MM.1S (cell line): ENCODE results near the gene PYGB.

Experiments
- DNase-seq: peaks from one replicate; pipeline ENCODE4 v3.0.0-alpha.2; 2015
- H2AFZ ChIP-seq: fragments of 300-600 bp; sonication (generic); 2 replicates; pipeline ENCODE4 v1.6.0; 2016; ENCODE audit warnings: antibody characterized with exemption, low read length
- H3F3A ChIP-seq: fragments of 300-600 bp; sonication (generic); 2 replicates; pipeline ENCODE4 v1.6.1; 2016; ENCODE audit warnings: mild to moderate bottlenecking, antibody characterized with exemption, low read length, moderate library complexity, mixed read lengths; ENCODE audit not compliant: insufficient read depth
- H3K27ac ChIP-seq: fragments of 300-600 bp; sonication (generic); 2 replicates; pipeline ENCODE4 v1.5.1; 2016; ENCODE audit warnings: mild to moderate bottlenecking, low read length
- H3K27me3 ChIP-seq: fragments of 300-600 bp; sonication (generic); replicated peaks from 2 replicates; pipeline ENCODE4 v1.6.0; 2016; ENCODE audit warnings: low read length; ENCODE audit not compliant: insufficient read depth
- H3K36me3 ChIP-seq: fragments of 300-600 bp; sonication (generic); replicated peaks from 2 replicates; pipeline ENCODE4 v1.6.1; 2016; ENCODE audit warnings: mild to moderate bottlenecking, low read length, mixed read lengths; ENCODE audit not compliant: insufficient read depth
- H3K4me1 ChIP-seq: fragments of 300-600 bp; sonication (generic); 2 replicates; pipeline ENCODE4 v1.6.1; 2016; ENCODE audit warnings: low read length, mixed read lengths
- H3K4me2 ChIP-seq: fragments of 300-600 bp; sonication (generic); 2 replicates; pipeline ENCODE4 v1.6.0; 2016; ENCODE audit warnings: low read depth, low read length
- H3K4me3 ChIP-seq: fragments of 300-600 bp; sonication (generic); 2 replicates; pipeline ENCODE4 v1.5.1; 2016; ENCODE audit warnings: low read length, mixed read lengths
- H3K79me2 ChIP-seq: fragments of 300-600 bp; sonication (generic); 2 replicates; pipeline ENCODE4 v1.6.1; 2016; ENCODE audit warnings: mixed run types, low read length, mixed read lengths
- H3K9ac ChIP-seq: fragments of 300-600 bp; sonication (generic); 2 replicates; pipeline ENCODE4 v1.6.1; 2016; ENCODE audit warnings: low read length, mixed read lengths
- H3K9me2 ChIP-seq: fragments of 300-600 bp; sonication (generic); replicated peaks from 2 replicates; pipeline ENCODE4 v1.6.1; 2016; ENCODE audit warnings: mild to moderate bottlenecking, low read length, mixed read lengths; ENCODE audit not compliant: insufficient read depth
- H3K9me3 ChIP-seq: fragments of 300-600 bp; sonication (generic); replicated peaks from 2 replicates; pipeline ENCODE4 v1.6.1; 2016; ENCODE audit warnings: mild to moderate bottlenecking, low read length, mixed read lengths; ENCODE audit not compliant: insufficient read depth
- H4K20me1 ChIP-seq: fragments of 300-600 bp; sonication (generic); 2 replicates; pipeline ENCODE4 v1.6.1; 2016; ENCODE audit warnings: mild to moderate bottlenecking, low read length, moderate library complexity, mixed read lengths; ENCODE audit not compliant: insufficient read depth
- EZH2 ChIP-seq: fragments of 300-600 bp; sonication (generic); optimal IDR thresholded peaks from 2 replicates; pipeline ENCODE3; 2017; ENCODE audit warnings: low read depth, mild to moderate bottlenecking, antibody characterized with exemption, low read length, mixed read lengths
- EZH2phosphoT487 ChIP-seq: fragments of 300-600 bp; sonication (generic); IDR thresholded peaks from 2 replicates; pipeline ENCODE4 v1.6.1; 2018; ENCODE audit warnings: antibody characterized with exemption, low read length
- TF ChIP-seq, protein P1 (sequence below): fragments of 300-600 bp; sonication (generic); IDR thresholded peaks from 2 replicates; pipeline ENCODE4 v1.5.1; 2016; ENCODE audit warnings: antibody characterized with exemption, low read length, mixed read lengths

PYGB gene

DNA sequence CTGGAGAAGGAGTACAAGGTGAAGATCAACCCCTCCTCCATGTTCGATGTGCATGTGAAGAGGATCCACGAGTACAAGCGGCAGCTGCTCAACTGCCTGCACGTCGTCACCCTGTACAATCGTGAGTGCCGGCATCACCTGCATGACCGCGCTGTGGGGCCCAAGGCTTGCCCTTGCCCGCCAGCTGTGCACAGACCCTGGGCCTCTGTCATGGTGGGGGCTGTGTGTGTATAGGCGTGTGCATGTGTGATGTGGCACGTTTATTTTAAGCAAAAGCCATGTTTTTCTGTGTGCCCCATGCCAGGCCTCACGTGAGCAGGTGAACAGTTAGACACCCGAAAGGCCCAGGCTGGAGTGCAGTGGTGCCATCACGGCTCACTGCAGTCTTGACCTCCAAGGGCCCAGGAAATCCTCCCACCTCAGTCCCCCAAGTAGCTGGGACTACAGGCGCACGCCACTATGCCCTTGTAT is 36.3 kb downstream of the PYGB start:
- H3K4me1 ChIP-seq, result peaks cover 40% of the 10 kb centered on the region
- no peaks in the 10 kb centered on the region for H3K9me2 ChIP-seq
- H2AFZ ChIP-seq, result no peak overlapping the region
- TF ChIP-seq, protein P1, sequence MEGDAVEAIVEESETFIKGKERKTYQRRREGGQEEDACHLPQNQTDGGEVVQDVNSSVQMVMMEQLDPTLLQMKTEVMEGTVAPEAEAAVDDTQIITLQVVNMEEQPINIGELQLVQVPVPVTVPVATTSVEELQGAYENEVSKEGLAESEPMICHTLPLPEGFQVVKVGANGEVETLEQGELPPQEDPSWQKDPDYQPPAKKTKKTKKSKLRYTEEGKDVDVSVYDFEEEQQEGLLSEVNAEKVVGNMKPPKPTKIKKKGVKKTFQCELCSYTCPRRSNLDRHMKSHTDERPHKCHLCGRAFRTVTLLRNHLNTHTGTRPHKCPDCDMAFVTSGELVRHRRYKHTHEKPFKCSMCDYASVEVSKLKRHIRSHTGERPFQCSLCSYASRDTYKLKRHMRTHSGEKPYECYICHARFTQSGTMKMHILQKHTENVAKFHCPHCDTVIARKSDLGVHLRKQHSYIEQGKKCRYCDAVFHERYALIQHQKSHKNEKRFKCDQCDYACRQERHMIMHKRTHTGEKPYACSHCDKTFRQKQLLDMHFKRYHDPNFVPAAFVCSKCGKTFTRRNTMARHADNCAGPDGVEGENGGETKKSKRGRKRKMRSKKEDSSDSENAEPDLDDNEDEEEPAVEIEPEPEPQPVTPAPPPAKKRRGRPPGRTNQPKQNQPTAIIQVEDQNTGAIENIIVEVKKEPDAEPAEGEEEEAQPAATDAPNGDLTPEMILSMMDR, result no peak
- no peak for TF ChIP-seq EZH2phosphoT487
- TF ChIP-seq EZH2, result no peak
- H3F3A ChIP-seq, result peaks cover 19% of the 10 kb centered on the region
- H3K4me3 ChIP-seq, result no peak overlapping the region
- H3K4me2 ChIP-seq, result no peak overlapping the region
- H3K9ac ChIP-seq, result no peak overlapping the region
- no peak for DNase-seq
- H3K79me2 ChIP-seq, result peaks cover 39% of the 10 kb centered on the region
- no peaks in the 10 kb centered on the region for H3K9me3 ChIP-seq
- H3K36me3 ChIP-seq, result no peaks in the 10 kb centered on the region; the same call in 1 of the 2 replicates
- H4K20me1 ChIP-seq, result no peaks in the 10 kb centered on the region
- H3K27me3 ChIP-seq, result no peaks in the 10 kb centered on the region
- no peak overlapping the region for H3K27ac ChIP-seq

DNA sequence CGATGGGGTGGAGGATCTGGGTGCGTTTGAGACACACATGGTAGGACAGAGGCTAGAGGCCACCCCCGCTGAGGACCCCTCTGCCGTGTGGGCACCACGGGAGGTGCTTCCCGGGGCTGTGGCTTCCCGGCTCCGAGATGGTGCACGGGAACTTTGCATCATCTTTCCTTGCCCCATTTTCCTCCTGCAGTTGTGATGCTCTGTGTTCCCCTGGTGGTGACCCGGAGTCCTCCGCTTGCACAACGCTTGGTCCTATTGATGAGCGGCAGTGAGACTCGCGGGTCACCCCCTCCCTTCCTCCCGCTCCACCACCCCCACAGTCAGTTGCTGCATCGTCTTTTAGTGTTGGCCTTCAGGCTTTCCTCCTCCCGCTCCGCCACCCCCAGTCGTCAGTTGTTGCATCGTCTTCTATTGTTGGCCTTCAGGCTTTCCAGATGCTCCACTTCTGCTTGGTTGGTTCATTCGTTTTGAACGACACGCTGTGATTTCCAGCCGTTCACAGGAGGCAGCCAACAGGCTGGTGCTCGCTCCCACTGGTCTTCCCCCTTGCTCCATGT is 37.3 kb downstream of the PYGB start:
- no peaks in the 10 kb centered on the region for H3K9me3 ChIP-seq
- no peak overlapping the region for H3K4me2 ChIP-seq
- no peak overlapping the region for H3K27ac ChIP-seq
- peaks cover 19% of the 10 kb centered on the region for H3F3A ChIP-seq
- TF ChIP-seq EZH2phosphoT487 (no peak), EZH2 (no peak)
- TF ChIP-seq, protein P1, result no peak
- peaks cover 47% of the 10 kb centered on the region for H3K79me2 ChIP-seq
- H3K36me3 ChIP-seq, result no peaks in the 10 kb centered on the region; the same call in 1 of the 2 replicates
- H3K4me3 ChIP-seq, result no peak overlapping the region
- H3K9ac ChIP-seq, result no peak overlapping the region
- H4K20me1 ChIP-seq, result no peaks in the 10 kb centered on the region
- no peak for DNase-seq
- no peaks in the 10 kb centered on the region for H3K27me3 ChIP-seq
- no peaks in the 10 kb centered on the region for H3K9me2 ChIP-seq
- H2AFZ ChIP-seq, result no peak overlapping the region
- H3K4me1 ChIP-seq, result peaks cover 43% of the 10 kb centered on the region

DNA sequence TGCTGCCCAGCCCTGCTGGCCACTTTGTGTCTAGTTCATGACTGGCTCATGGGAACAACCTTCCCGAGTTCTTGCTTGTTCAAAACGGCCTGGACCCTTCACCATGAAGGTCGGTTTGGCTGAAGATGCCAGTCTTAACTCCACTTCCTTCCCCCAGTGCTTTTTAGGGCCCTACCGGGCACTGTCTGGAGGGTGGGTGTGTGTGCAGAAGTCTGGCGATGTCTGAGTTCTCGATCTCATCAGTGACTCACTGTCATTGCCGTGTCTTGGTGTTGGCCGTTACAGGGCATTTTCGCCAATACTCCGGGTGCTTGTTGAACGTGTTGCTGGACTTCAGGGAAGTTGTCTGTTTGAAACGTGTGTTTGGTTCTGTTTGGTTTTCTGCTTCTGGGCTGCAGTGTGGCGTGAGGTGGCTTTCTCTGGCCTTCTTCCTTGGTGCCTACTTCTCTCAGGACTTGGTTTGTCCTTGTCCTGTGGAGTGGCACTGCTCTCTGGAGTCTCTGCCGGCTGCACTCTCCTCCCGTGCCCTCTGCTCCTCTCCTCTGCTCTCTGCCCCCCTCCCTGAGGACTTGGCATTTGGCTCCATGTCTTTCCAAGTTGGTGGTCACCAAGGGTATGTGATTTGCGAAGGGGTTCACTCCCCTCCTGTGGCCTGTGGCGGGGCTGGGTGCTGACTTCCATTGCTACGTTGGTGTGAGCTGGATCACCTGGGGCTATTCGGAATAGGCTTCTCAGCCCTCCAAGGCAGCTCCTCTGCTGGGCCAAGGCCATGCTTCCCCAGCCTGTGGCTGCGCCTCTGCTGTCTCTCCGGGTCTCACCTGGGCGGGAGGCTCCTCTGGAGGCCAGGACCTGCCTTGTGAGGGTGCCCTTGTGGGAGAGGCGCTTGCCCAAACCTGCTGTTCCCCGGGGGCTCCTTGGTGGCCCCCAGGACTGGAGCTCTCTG is 38.2 kb downstream of the PYGB start:
- TF ChIP-seq EZH2phosphoT487 (no peak), EZH2 (no peak)
- TF ChIP-seq, protein P1, result no peak
- no peaks in the 10 kb centered on the region for H3K9me2 ChIP-seq
- no peak for DNase-seq
- H3K9me3 ChIP-seq, result no peaks in the 10 kb centered on the region
- H3K9ac ChIP-seq, result no peak overlapping the region
- no peaks in the 10 kb centered on the region; the same call in 1 of the 2 replicates for H3K36me3 ChIP-seq
- no peaks in the 10 kb centered on the region for H4K20me1 ChIP-seq
- peaks cover 49% of the 10 kb centered on the region for H3K79me2 ChIP-seq
- H3K4me2 ChIP-seq, result no peak overlapping the region
- H3K27ac ChIP-seq, result no peak overlapping the region; the same call in 1 of the 2 replicates
- peaks cover 38% of the 10 kb centered on the region for H3K4me1 ChIP-seq
- no peak overlapping the region for H2AFZ ChIP-seq
- peaks cover 19% of the 10 kb centered on the region for H3F3A ChIP-seq
- no peaks in the 10 kb centered on the region for H3K27me3 ChIP-seq
- H3K4me3 ChIP-seq, result no peak overlapping the region
